ENCODE data around the gene RRAGD.

- TF ChIP-seq CTCF (IDR thresholded peaks at IDR 0.05) (no peak), ZFX (IDR thresholded peaks at IDR 0.05; ENCODE audit: borderline replicate concordance) (no peak)
Observed at GRCh38 chr6:89361171-89361570, 50.9 kb downstream of the RRAGD start.
